Mucosa of descending colon (tissue), 3 donors: ENCODE measurements around the gene TNIK. TPM values are rescaled to one million over a fixed set of nuclear protein-coding genes. Genes with fewer than 3 reads are reported as not detected.

Source experiments
- ATAC-seq: fragments of 200-7000 bp; cut with Tn5 transposase; one replicate; pipeline ENCODE4 v1.9.1; 2020; ENCODE audit warnings: mild to moderate bottlenecking, moderate library complexity
- DNase-seq, 3 donors: peaks; one replicate each; pipeline ENCODE4 v3.0.0-alpha.2; 2020
- H3K36me3 ChIP-seq: fragments of 200-600 bp; one replicate; pipeline ENCODE4 v1.8.0; 2021; ENCODE audit warnings: low read depth, mild to moderate bottlenecking
- H3K4me1 ChIP-seq: fragments of 200-600 bp; one replicate; pipeline ENCODE4 v1.8.0; 2021; ENCODE audit warnings: low read depth, mild to moderate bottlenecking
- H3K4me3 ChIP-seq: fragments of 200-600 bp; one replicate; pipeline ENCODE4 v1.8.0; 2021; ENCODE audit warnings: mild to moderate bottlenecking
- H3K9me3 ChIP-seq: fragments of 200-600 bp; one replicate; pipeline ENCODE4 v1.8.0; 2021; ENCODE audit warnings: mild to moderate bottlenecking
- intact Hi-C, 2 donors: fragments of 100-400 bp; cut with DNase I in 1 of 2; cut with micrococcal nuclease in 1 of 2; formaldehyde crosslinking; loops; one replicate each; pipeline versions ENCODE4 v1.11.0 to v1.11.1; 2022; cut with DNase I, micrococcal nuclease
- total RNA-seq, 3 donors: library from RNA; stranded (reverse); fragmentation: NEBNext Ultra II Directional in 2 of 3; extraction: Animal tissue kit (Norgen Biotek cat#: 25700) in 2 of 3; gene quantifications; one replicate each; pipeline versions ENCODE4 v1.2.1 to v1.2.4, GENCODE V29; 2021 to 2023
- TF ChIP-seq, protein P1 (sequence below): fragments of 200-600 bp; IDR thresholded peaks from one replicate; pipeline ENCODE4 v1.8.0; 2022; ENCODE audit warnings: antibody characterized with exemption, mild to moderate bottlenecking
- donor health status: DM: no; HTN: no; CAD: no; lungs with moderate emphysema.
- donor health status: DM: no; HTN: no; CAD: no.
- donor health status: DM: no; HTN: yes; CAD: no.

TNIK gene
- total RNA-seq, 3 donors from 2014 or later = 27.2 to 33.0 (median 28.0) TPM

DNA sequence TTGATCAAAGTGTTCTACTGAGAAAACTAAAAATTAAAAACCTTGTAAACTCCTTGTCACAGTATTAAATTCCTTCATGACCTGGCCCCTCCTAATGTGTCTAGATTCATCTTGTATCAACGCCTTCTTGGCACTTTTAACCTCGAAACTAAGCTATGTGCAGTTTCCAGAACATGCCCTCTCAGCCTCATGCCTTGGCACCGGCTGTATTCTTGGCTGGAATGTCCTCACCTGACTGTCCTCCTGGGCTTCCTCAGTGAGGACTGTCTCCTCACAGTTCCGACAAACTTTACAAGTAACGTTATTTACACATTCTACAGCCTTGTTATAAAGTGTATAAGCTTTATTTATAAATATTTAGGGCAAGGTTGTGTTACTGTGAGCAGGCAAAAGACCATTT, 237.2 kb downstream of the TNIK start:
- Histone ChIP-seq H3K4me1 (no peaks in the 10 kb centered on the region), H3K36me3 (no peaks in the 10 kb centered on the region), H3K4me3 (no peak overlapping the region), H3K9me3 (no peaks in the 10 kb centered on the region)
- intact Hi-C loops = no loop called here
- ATAC-seq (no peak), DNase-seq (no peak)
- TF ChIP-seq, protein P1, sequence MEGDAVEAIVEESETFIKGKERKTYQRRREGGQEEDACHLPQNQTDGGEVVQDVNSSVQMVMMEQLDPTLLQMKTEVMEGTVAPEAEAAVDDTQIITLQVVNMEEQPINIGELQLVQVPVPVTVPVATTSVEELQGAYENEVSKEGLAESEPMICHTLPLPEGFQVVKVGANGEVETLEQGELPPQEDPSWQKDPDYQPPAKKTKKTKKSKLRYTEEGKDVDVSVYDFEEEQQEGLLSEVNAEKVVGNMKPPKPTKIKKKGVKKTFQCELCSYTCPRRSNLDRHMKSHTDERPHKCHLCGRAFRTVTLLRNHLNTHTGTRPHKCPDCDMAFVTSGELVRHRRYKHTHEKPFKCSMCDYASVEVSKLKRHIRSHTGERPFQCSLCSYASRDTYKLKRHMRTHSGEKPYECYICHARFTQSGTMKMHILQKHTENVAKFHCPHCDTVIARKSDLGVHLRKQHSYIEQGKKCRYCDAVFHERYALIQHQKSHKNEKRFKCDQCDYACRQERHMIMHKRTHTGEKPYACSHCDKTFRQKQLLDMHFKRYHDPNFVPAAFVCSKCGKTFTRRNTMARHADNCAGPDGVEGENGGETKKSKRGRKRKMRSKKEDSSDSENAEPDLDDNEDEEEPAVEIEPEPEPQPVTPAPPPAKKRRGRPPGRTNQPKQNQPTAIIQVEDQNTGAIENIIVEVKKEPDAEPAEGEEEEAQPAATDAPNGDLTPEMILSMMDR = no peak

- intact Hi-C loops = no loop called here
- Histone ChIP-seq H3K4me1 (no peaks in the 10 kb centered on the region), H3K9me3 (no peaks in the 10 kb centered on the region), H3K36me3 (no peaks in the 10 kb centered on the region), H3K4me3 (no peak overlapping the region)
- DNase-seq (no peak), ATAC-seq (no peak)
- TF ChIP-seq, protein P1 = no peak
Observed at GRCh38 chr3:171221597-171221996, 238.6 kb downstream of the TNIK start.

DNA sequence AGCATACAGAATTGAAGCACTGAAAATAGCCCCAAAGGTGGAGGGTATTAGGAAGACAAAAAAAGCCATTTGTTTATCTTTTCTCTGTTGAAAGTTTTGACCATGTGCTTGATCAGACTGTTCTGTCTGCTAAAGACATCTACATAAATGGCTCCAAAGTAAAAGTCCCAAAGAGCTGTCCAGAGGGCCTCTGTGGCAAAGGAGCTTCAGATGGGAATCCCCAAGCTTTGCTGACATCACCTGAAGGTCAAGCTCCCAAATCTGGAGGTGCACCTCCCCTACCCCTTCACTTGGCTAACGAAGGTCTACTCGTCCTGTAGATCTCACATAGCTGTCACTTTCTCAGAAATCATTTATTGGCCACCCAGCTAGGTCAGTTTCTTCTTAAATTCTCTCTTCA, 239.1 kb downstream of the TNIK start:
- Histone ChIP-seq H3K4me1 (no peaks in the 10 kb centered on the region), H3K4me3 (no peak overlapping the region), H3K9me3 (no peaks in the 10 kb centered on the region), H3K36me3 (no peaks in the 10 kb centered on the region)
- ATAC-seq (no peak), DNase-seq (no peak)
- TF ChIP-seq, protein P1 = no peak
- intact Hi-C loops = no loop called here

GRCh38 chr3:171219258-171219657, 240.9 kb downstream of the TNIK start:
- H3K36me3 ChIP-seq = no peaks in the 10 kb centered on the region
- TF ChIP-seq, protein P1 = no peak
- H3K4me3 ChIP-seq = no peak overlapping the region
- no peaks in the 10 kb centered on the region for H3K9me3 ChIP-seq
- no peaks in the 10 kb centered on the region for H3K4me1 ChIP-seq
- ATAC-seq (no peak), DNase-seq (no peak)
- intact Hi-C loops = no loop called here

DNA sequence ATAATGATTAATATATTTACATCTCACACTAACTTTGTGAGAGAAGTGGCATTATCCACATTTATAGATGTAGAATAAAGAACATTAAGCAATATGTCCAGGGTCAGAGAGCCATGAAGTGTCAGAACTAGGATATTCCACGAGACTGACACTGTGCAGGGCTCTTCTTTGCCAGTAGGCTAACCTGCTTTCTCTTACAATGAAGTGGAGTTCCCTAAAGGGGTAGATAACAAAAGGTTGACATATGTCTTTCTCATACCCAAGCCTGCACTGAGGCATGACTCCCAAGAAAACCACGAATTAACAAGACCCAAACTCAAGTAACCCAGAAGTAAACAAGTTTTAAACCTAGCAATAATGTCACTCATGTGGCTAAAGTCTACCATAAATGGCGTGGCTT, 242.1 kb downstream of the TNIK start:
- TF ChIP-seq, protein P1 = no peak
- Histone ChIP-seq H3K4me3 (no peak overlapping the region), H3K4me1 (no peaks in the 10 kb centered on the region), H3K9me3 (no peaks in the 10 kb centered on the region), H3K36me3 (no peaks in the 10 kb centered on the region)
- DNase-seq (no peak), ATAC-seq (no peak)
- intact Hi-C loops = no loop called here

DNA sequence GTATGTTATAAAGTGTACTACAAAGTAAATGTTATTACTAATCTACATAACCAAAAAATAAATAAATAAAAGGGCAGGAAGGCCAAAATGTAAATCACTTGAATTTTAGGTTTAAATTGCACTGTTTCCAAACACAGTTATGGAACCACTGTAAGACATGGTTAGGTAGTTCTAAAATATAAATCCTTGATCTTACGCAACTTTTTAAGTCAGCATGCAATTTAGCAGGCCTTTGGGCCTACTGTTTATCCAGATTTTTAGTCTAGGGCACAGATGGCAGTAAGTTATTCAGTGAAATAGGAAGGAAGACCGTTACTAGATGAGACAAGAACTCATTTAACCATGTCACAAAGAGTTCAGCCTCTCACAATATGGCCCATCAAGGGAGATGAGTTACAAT, 246.3 kb downstream of the TNIK start:
- Histone ChIP-seq H3K36me3 (no peaks in the 10 kb centered on the region), H3K4me3 (no peak overlapping the region), H3K9me3 (no peaks in the 10 kb centered on the region), H3K4me1 (no peaks in the 10 kb centered on the region)
- intact Hi-C loops = no loop called here
- no peak for DNase-seq
- no peak for ATAC-seq
- TF ChIP-seq, protein P1 = no peak
